H9 (cell line): ENCODE data around the gene HECW1. TPM values are rescaled to one million over a fixed set of nuclear protein-coding genes. Genes with fewer than 3 reads are reported as not detected.

Experiments
- DNase-seq: peaks from one replicate; pipeline ENCODE4 v3.0.0-alpha.2; 2017
- H2AFZ ChIP-seq: one replicate; pipeline ENCODE4 v1.6.1; 2013; ENCODE audit warnings: mild to moderate bottlenecking, low read length, control low read depth, moderate library complexity
- H2AK5ac ChIP-seq: 2 replicates; pipeline ENCODE4 v1.6.1; 2013; ENCODE audit warnings: low read length, control low read depth, mixed read lengths; ENCODE audit not compliant: insufficient read length
- H2BK120ac ChIP-seq: one replicate; pipeline ENCODE4 v1.6.1; 2013; ENCODE audit warnings: low read depth, mild to moderate bottlenecking, low read length, control low read depth, inconsistent platforms; ENCODE audit not compliant: poor library complexity, severe bottlenecking
- H2BK12ac ChIP-seq: 2 replicates; pipeline ENCODE4 v1.6.1; 2013; ENCODE audit warnings: low read length, control low read depth, mixed read lengths, low read depth; ENCODE audit not compliant: insufficient read length
- H2BK15ac ChIP-seq: 2 replicates; pipeline ENCODE4 v1.6.1; 2013; ENCODE audit warnings: low read depth, low read length, control low read depth
- H2BK20ac ChIP-seq: one replicate; pipeline ENCODE4 v1.6.1; 2013; ENCODE audit warnings: low read depth, mild to moderate bottlenecking, low read length, control low read depth, inconsistent platforms; ENCODE audit not compliant: poor library complexity, severe bottlenecking
- H2BK5ac ChIP-seq: 2 replicates; pipeline ENCODE4 v1.6.1; 2013; ENCODE audit warnings: low read length, control low read depth, mixed read lengths; ENCODE audit not compliant: insufficient read length
- H3K14ac ChIP-seq: 2 replicates; pipeline ENCODE4 v1.6.1; 2013; ENCODE audit warnings: low read length, control low read depth; ENCODE audit not compliant: insufficient read depth
- H3K18ac ChIP-seq: 2 replicates; pipeline ENCODE4 v1.6.1; 2013; ENCODE audit warnings: low read depth, mild to moderate bottlenecking, mixed read lengths, low read length, control low read depth; ENCODE audit not compliant: insufficient read length
- H3K23ac ChIP-seq: 2 replicates; pipeline ENCODE4 v1.6.1; 2013; ENCODE audit warnings: low read length, control low read depth, mixed read lengths, low read depth; ENCODE audit not compliant: insufficient read length
- H3K23me2 ChIP-seq: 2 replicates; pipeline ENCODE4 v1.6.1; 2013; ENCODE audit warnings: low read depth, mild to moderate bottlenecking, mixed read lengths, low read length, control low read depth; ENCODE audit not compliant: insufficient read length, poor library complexity, severe bottlenecking
- H3K27ac ChIP-seq: 2 replicates; pipeline ENCODE4 v1.5.1; 2013; ENCODE audit warnings: low read length, control low read depth, mixed read lengths, low read depth; ENCODE audit not compliant: insufficient read length
- H3K27me3 ChIP-seq: 2 replicates; pipeline ENCODE4 v1.6.1; 2013; ENCODE audit warnings: low read length, control low read depth, inconsistent platforms; ENCODE audit not compliant: insufficient read depth
- H3K4ac ChIP-seq: 2 replicates; pipeline ENCODE4 v1.6.1; 2013; ENCODE audit warnings: low read depth, mild to moderate bottlenecking, control low read depth, inconsistent platforms, low read length, moderate library complexity
- H3K4me1 ChIP-seq: 2 replicates; pipeline ENCODE4 v1.6.1; 2013; ENCODE audit warnings: low read length, control low read depth, inconsistent platforms; ENCODE audit not compliant: insufficient read depth
- H3K4me2 ChIP-seq: 2 replicates; pipeline ENCODE4 v1.6.1; 2013; ENCODE audit warnings: low read length, control low read depth, mixed read lengths; ENCODE audit not compliant: insufficient read length, insufficient read depth
- H3K56ac ChIP-seq: 2 replicates; pipeline ENCODE4 v1.6.1; 2013; ENCODE audit warnings: low read depth, mild to moderate bottlenecking, mixed read lengths, low read length, control low read depth; ENCODE audit not compliant: insufficient read length
- H3K79me1 ChIP-seq: 2 replicates; pipeline ENCODE4 v1.6.1; 2013; ENCODE audit warnings: low read depth, mild to moderate bottlenecking, moderate library complexity, low read length, control low read depth, inconsistent platforms; ENCODE audit not compliant: insufficient read depth, poor library complexity, severe bottlenecking
- H3K79me2 ChIP-seq: 2 replicates; pipeline ENCODE4 v1.6.1; 2013; ENCODE audit warnings: low read length, control low read depth, inconsistent platforms; ENCODE audit not compliant: insufficient read depth
- H3K9ac ChIP-seq: 2 replicates; pipeline ENCODE4 v1.6.1; 2013; ENCODE audit warnings: low read length, control low read depth, mixed read lengths; ENCODE audit not compliant: insufficient read length; ENCODE audit errors: extremely low read depth
- H3K9me3 ChIP-seq: one replicate; pipeline ENCODE4 v1.6.1; 2013; ENCODE audit warnings: low read depth, low read length, inconsistent platforms; ENCODE audit not compliant: control insufficient read depth
- H3T11ph ChIP-seq: one replicate; pipeline ENCODE4 v1.6.1; 2013; ENCODE audit warnings: mild to moderate bottlenecking, low read length, control low read depth, inconsistent platforms
- H4K20me1 ChIP-seq: one replicate; pipeline ENCODE4 v1.6.1; 2013; ENCODE audit not compliant: control insufficient read depth, insufficient read length, insufficient read depth
- H4K5ac ChIP-seq: 2 replicates; pipeline ENCODE4 v1.6.1; 2013; ENCODE audit warnings: low read depth, mild to moderate bottlenecking, mixed read lengths, low read length, control low read depth; ENCODE audit not compliant: insufficient read length
- H4K8ac ChIP-seq: replicated peaks from 2 replicates; pipeline ENCODE4 v1.6.1; 2013; ENCODE audit warnings: low read length, control low read depth, mixed read lengths, low read depth; ENCODE audit not compliant: insufficient read length
- H4K91ac ChIP-seq: 2 replicates; pipeline ENCODE4 v1.6.1; 2013; ENCODE audit warnings: low read depth, mild to moderate bottlenecking, moderate library complexity, mixed read lengths, low read length, control low read depth; ENCODE audit not compliant: insufficient read length
- H3K27ac Mint-ChIP-seq, 3 experiments: 2 replicates in 2 of 3; 3 replicates in 1 of 3; pipeline ENCODE4 v1.8.0; 2020 to 2021; ENCODE audit warnings: mixed read lengths in 3 of 3, mild to moderate bottlenecking in 1 of 3, moderate library complexity in 1 of 3
- H3K27me3 Mint-ChIP-seq: 2 replicates; pipeline ENCODE4 v1.8.0; 2021; ENCODE audit warnings: low read depth, mild to moderate bottlenecking, moderate library complexity, mixed read lengths
- H3K36me3 Mint-ChIP-seq, 3 experiments: 2 replicates in 2 of 3; 3 replicates in 1 of 3; pipeline ENCODE4 v1.8.0; 2020 to 2021; ENCODE audit warnings: low read depth in 3 of 3, mixed read lengths in 3 of 3; ENCODE audit not compliant: insufficient read depth in 1 of 3
- H3K4me1 Mint-ChIP-seq, 2 experiments: 2 replicates each; pipeline ENCODE4 v1.8.0; 2020; ENCODE audit warnings: mixed read lengths in 2 of 2
- H3K4me3 Mint-ChIP-seq, 2 experiments: 2 replicates in 1 of 2; 3 replicates in 1 of 2; pipeline ENCODE4 v1.8.0; 2020 to 2021; ENCODE audit warnings: mild to moderate bottlenecking in 2 of 2, mixed read lengths in 2 of 2, moderate library complexity in 1 of 2
- H3K9me3 Mint-ChIP-seq, 2 experiments: 2 replicates in 1 of 2; 3 replicates in 1 of 2; pipeline ENCODE4 v1.8.0; 2020; ENCODE audit warnings: mild to moderate bottlenecking in 2 of 2, mixed read lengths in 2 of 2, moderate library complexity in 1 of 2
- CTCF ChIP-seq: fragments of 200-600 bp; sonication (generic); conservative IDR thresholded peaks from 3 replicates; pipeline ENCODE4 v1.8.0; 2021; ENCODE audit warnings: antibody characterized with exemption, mild to moderate bottlenecking
- WGBS: extraction: QIAGEN DNeasy Blood & Tissue Kit; methylation state at CpG from one replicate; pipeline ENCODE4 v1.1.7; 2013; ENCODE audit warnings: missing lambda C conversion rate, low lambda C conversion rate, mixed read lengths; ENCODE audit not compliant: insufficient read length; ENCODE audit errors: extremely low coverage; 5-methylcytosine and 5-hydroxymethylcytosine counted together
- total RNA-seq: library from RNA; stranded (reverse); gene quantifications from 2 replicates; pipeline ENCODE4 v1.2.1, GENCODE V29; 2021

Gene HECW1
- total RNA-seq, 1 experiment from 2014 or later = 5.0 TPM

- no peak overlapping the region for H3K14ac ChIP-seq
- H4K8ac ChIP-seq = no peak overlapping the region
- H3K79me2 ChIP-seq = no peaks in the 10 kb centered on the region
- Mint-ChIP-seq H3K27ac (no peak overlapping the region), H3K4me3 (no peak overlapping the region), H3K4me1 (peaks cover under 1 to 6% of the 10 kb centered on the region in 2 experiments; a peak in 2 of 4 replicates), H3K36me3 (peaks cover 6 to 20% (median 8%) of the 10 kb centered on the region in 3 experiments), H3K9me3 (peaks cover 8 to 12% of the 10 kb centered on the region in 2 experiments), H3K27me3 (no peaks in the 10 kb centered on the region; the same call in none of the 2 replicates)
- H3K23ac ChIP-seq = no peak overlapping the region
- H2BK120ac ChIP-seq = no peak overlapping the region
- WGBS = no CpG with 5 or more reads among the region's 8 CpGs
- H2AK5ac ChIP-seq = no peak overlapping the region
- H2BK5ac ChIP-seq = no peak overlapping the region
- DNase-seq = no peak
- H3K27ac ChIP-seq = no peak overlapping the region
- TF ChIP-seq CTCF = no peak
- no peak overlapping the region for H4K5ac ChIP-seq
- H3K4ac ChIP-seq = no peak overlapping the region
- no peak overlapping the region for H3K18ac ChIP-seq
- no peak overlapping the region for H3K56ac ChIP-seq
- no peaks in the 10 kb centered on the region for H3K4me1 ChIP-seq
- no peaks in the 10 kb centered on the region for H3K27me3 ChIP-seq
- no peak overlapping the region for H2BK15ac ChIP-seq
- no peak overlapping the region for H2AFZ ChIP-seq
- H3K23me2 ChIP-seq = no peaks in the 10 kb centered on the region
- H3T11ph ChIP-seq = no peak overlapping the region
- H3K79me1 ChIP-seq = no peaks in the 10 kb centered on the region
- no peak overlapping the region for H4K91ac ChIP-seq
- H3K9me3 ChIP-seq = no peaks in the 10 kb centered on the region
- no peak overlapping the region for H3K9ac ChIP-seq
- no peak overlapping the region for H2BK20ac ChIP-seq
- no peak overlapping the region for H2BK12ac ChIP-seq
- H4K20me1 ChIP-seq = no peaks in the 10 kb centered on the region
- H3K4me2 ChIP-seq = no peak overlapping the region
Measured at GRCh38 chr7:43384616-43385308, 272.3 kb downstream of the HECW1 start.
